Stimulated activated naive CD8-positive, alpha-beta T cell treated with anti-CD3 and anti-CD28 coated beads, Interleukin-15, Interleukin-2, amounts not matched to agents 100 U/mL and 50 U/mL, for 24 hours (primary cell): ENCODE data around the gene MYO3B.

Experiments used
- ATAC-seq: fragments of 150-1000 bp; cut with Tn5 transposase; one replicate; pipeline ENCODE4 v1.10.0; 2021
- DNase-seq: peaks from one replicate; pipeline ENCODE4 v3.0.0; 2021

MYO3B gene

GRCh38 chr2:170177950-170178781 is at the start of gene MYO3B:
Gene MYO3B (plus strand): TSS chr2:170178147. CDS start chr2:170178288, 141 bp downstream.
- DNase-seq (no peak), ATAC-seq (peak; percentile 57)

- ATAC-seq: no peak
- DNase-seq: no peak
Observed at GRCh38 chr2:170139276-170139967, 38.5 kb upstream of the MYO3B start.

GRCh38 chr2:170140561-170140960 is 37.4 kb upstream of the MYO3B start:
- DNase-seq: no peak
- ATAC-seq: no peak

GRCh38 chr2:170141865-170142264 is 36.1 kb upstream of the MYO3B start:
- DNase-seq (no peak), ATAC-seq (no peak)

- DNase-seq (no peak), ATAC-seq (no peak)
Observed at GRCh38 chr2:170142502-170142901, 35.4 kb upstream of the MYO3B start.

GRCh38 chr2:170143045-170143717 is 34.8 kb upstream of the MYO3B start:
- no peak for DNase-seq
- no peak for ATAC-seq

- DNase-seq (no peak), ATAC-seq (no peak)
Observed at GRCh38 chr2:170144761-170145160, 33.2 kb upstream of the MYO3B start.

GRCh38 chr2:170145191-170145590 is 32.8 kb upstream of the MYO3B start:
- DNase-seq: no peak

GRCh38 chr2:170145675-170146432 is 32.1 kb upstream of the MYO3B start:
- ATAC-seq: no peak

More at GRCh38 chr2:170145191-170145590, 32.8 kb upstream of the MYO3B start:
- ATAC-seq: no peak

GRCh38 chr2:170146784-170147183 is 31.2 kb upstream of the MYO3B start:
- ATAC-seq (no peak), DNase-seq (no peak)

More at GRCh38 chr2:170145675-170146432, 32.1 kb upstream of the MYO3B start:
- DNase-seq: no peak

GRCh38 chr2:170147576-170147975 is 30.4 kb upstream of the MYO3B start:
- ATAC-seq (no peak), DNase-seq (no peak)

- ATAC-seq (no peak), DNase-seq (no peak)
Observed at GRCh38 chr2:170148161-170148560, 29.8 kb upstream of the MYO3B start.

- ATAC-seq: no peak
- no peak for DNase-seq
Observed at GRCh38 chr2:170152421-170152820, 25.5 kb upstream of the MYO3B start.

- no peak for DNase-seq
- no peak for ATAC-seq
Observed at GRCh38 chr2:170155022-170155722, 22.8 kb upstream of the MYO3B start.

GRCh38 chr2:170155723-170156253 is 22.2 kb upstream of the MYO3B start:
- DNase-seq (no peak), ATAC-seq (no peak)

- ATAC-seq (no peak), DNase-seq (no peak)
Observed at GRCh38 chr2:170156592-170156991, 21.4 kb upstream of the MYO3B start.

GRCh38 chr2:170157025-170157684 is 20.8 kb upstream of the MYO3B start:
- ATAC-seq (peak; percentile 34), DNase-seq (no peak)

- no peak for ATAC-seq
- DNase-seq: no peak
Observed at GRCh38 chr2:170159060-170159459, 18.9 kb upstream of the MYO3B start.

- no peak for ATAC-seq
Observed at GRCh38 chr2:170161516-170162270, 16.3 kb upstream of the MYO3B start.

GRCh38 chr2:170162271-170162632 is 15.7 kb upstream of the MYO3B start:
- no peak for DNase-seq
- ATAC-seq: peak; percentile 60

More at GRCh38 chr2:170161516-170162270, 16.3 kb upstream of the MYO3B start:
- no peak for DNase-seq
